ENCODE results near the gene LSS.

Gene LSS

DNA sequence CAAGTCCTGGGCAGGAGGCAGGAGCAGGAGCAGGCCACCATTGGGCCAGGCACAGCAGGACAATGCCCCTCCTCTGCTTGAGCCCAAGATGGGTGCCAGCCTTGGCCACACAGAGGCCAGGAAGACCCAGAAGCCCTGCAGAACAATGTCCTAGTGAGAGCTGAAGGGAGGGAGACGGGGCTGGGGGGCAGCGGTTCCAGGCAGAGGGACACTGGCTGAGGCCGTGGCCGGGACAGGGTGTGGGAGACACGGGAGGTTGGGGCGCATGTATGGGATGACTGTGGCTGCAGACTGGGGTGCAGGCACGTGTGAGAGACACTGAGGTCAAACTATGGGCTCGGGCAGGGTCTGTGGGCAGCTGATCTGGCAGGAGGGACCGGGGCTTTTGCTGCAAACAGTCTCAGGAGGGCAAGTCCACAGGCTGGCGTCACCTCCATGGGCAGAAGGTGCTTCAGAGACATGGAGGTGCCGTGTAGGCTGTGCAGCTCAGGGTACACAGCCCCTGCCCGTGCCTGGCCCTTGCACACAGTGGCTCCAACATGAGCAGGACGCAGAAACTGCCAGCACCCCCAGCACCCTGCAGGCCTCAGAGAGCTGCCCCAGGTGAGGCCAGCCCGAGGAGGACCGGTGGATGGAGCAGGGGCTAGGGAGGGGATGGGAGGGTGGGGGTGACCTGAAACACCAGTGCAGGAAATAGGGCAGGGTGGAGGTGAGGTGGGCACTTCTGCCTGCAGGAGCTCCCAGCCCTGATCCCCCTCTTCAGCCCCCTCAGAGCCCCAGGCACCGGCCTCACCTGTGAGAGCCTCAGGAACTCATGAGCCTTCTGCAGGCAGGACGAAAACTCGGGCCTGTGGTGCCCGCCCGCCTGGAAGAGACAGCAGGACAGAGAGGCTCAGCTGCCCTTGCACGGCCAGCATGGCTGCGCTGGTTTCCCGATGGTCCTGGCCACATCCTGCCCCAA is 19.5 kb downstream of the LSS start:
- Histone ChIP-seq H3K9ac (ENCODE audit: low read depth, low read length, poor library complexity, severe bottlenecking) (no peak overlapping the region), H3F3A (ENCODE audit: low read depth) (no peaks in the 10 kb centered on the region), H3K4me3 (ENCODE audit: low read length, poor library complexity, severe bottlenecking) (no peak overlapping the region), H2AFZ (ENCODE audit: low read length) (no peak overlapping the region), H4K20me1 (ENCODE audit: insufficient read depth, low read length, poor library complexity, severe bottlenecking) (peaks cover 2% of the 10 kb centered on the region), H3K79me2 (ENCODE audit: insufficient read depth, low read length) (no peaks in the 10 kb centered on the region), H3K36me3 (ENCODE audit: insufficient read depth, low read length) (peaks cover 68% of the 10 kb centered on the region; the same call in 1 of the 2 replicates), H3K27me3 (ENCODE audit: insufficient read depth, low read length, poor library complexity, severe bottlenecking) (no peaks in the 10 kb centered on the region), H3K4me2 (ENCODE audit: low read depth, low read length, poor library complexity, severe bottlenecking) (no peak overlapping the region), H3K9me2 (replicated peaks; ENCODE audit: low read depth, low read length) (no peaks in the 10 kb centered on the region), H3K9me3 (ENCODE audit: insufficient read depth, low read depth, low read length) (no peaks in the 10 kb centered on the region), H3K4me1 (ENCODE audit: insufficient read depth, low read length, poor library complexity, severe bottlenecking) (no peaks in the 10 kb centered on the region)
- TF ChIP-seq, protein P1, sequence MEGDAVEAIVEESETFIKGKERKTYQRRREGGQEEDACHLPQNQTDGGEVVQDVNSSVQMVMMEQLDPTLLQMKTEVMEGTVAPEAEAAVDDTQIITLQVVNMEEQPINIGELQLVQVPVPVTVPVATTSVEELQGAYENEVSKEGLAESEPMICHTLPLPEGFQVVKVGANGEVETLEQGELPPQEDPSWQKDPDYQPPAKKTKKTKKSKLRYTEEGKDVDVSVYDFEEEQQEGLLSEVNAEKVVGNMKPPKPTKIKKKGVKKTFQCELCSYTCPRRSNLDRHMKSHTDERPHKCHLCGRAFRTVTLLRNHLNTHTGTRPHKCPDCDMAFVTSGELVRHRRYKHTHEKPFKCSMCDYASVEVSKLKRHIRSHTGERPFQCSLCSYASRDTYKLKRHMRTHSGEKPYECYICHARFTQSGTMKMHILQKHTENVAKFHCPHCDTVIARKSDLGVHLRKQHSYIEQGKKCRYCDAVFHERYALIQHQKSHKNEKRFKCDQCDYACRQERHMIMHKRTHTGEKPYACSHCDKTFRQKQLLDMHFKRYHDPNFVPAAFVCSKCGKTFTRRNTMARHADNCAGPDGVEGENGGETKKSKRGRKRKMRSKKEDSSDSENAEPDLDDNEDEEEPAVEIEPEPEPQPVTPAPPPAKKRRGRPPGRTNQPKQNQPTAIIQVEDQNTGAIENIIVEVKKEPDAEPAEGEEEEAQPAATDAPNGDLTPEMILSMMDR (conservative IDR thresholded peaks at IDR 0.05; ENCODE audit: low read length) = no peak
- no peak for TF ChIP-seq EZH2phosphoT487 (IDR thresholded peaks at IDR 0.05; ENCODE audit: borderline replicate concordance)

DNA sequence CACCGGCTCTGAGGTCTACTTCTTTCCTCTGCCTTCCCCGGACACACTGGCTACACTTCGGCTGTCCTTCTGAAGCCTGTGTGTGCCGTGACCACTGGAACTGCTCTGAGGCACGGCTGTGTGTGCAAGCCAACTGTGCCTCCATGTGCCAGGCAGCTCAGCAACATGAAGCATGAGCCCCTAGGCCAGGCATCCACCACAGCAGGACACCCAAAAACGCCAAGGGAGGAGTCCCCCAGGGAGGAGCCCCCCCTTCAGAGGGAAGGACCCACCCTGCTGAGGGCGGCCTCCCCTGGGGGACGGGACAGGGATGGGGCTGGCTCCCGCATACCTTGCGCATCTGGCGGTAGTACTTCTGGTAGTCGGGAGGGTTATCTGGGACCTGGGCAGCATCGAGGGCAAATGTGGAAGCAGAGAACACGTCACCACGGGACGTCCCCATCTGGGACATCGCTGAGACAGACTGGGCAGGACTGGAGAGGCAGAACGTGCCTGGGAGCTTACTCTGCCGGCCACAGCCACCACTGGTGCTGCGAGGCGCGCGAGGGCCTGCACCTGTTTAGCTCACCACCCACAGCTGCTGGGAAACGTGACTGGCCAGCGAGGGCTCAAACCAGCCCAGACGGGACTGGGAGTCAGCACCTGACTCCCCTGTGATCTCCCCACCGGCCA is 20.5 kb downstream of the LSS start:
- TF ChIP-seq EZH2phosphoT487 (IDR thresholded peaks at IDR 0.05; ENCODE audit: borderline replicate concordance) = no peak
- TF ChIP-seq, protein P1 (conservative IDR thresholded peaks at IDR 0.05; ENCODE audit: low read length) = no peak
- Histone ChIP-seq H3K79me2 (ENCODE audit: insufficient read depth, low read length) (no peaks in the 10 kb centered on the region), H3K9ac (ENCODE audit: low read depth, low read length, poor library complexity, severe bottlenecking) (no peak overlapping the region), H4K20me1 (ENCODE audit: insufficient read depth, low read length, poor library complexity, severe bottlenecking) (peaks cover 2% of the 10 kb centered on the region), H3K4me1 (ENCODE audit: insufficient read depth, low read length, poor library complexity, severe bottlenecking) (no peaks in the 10 kb centered on the region), H3K9me2 (replicated peaks; ENCODE audit: low read depth, low read length) (no peaks in the 10 kb centered on the region), H3K27me3 (ENCODE audit: insufficient read depth, low read length, poor library complexity, severe bottlenecking) (no peaks in the 10 kb centered on the region), H3F3A (ENCODE audit: low read depth) (no peaks in the 10 kb centered on the region), H2AFZ (ENCODE audit: low read length) (no peak overlapping the region), H3K9me3 (ENCODE audit: insufficient read depth, low read depth, low read length) (no peaks in the 10 kb centered on the region), H3K36me3 (ENCODE audit: insufficient read depth, low read length) (peaks cover 60% of the 10 kb centered on the region; the same call in 1 of the 2 replicates), H3K4me2 (ENCODE audit: low read depth, low read length, poor library complexity, severe bottlenecking) (no peak overlapping the region), H3K4me3 (ENCODE audit: low read length, poor library complexity, severe bottlenecking) (no peak overlapping the region)

DNA sequence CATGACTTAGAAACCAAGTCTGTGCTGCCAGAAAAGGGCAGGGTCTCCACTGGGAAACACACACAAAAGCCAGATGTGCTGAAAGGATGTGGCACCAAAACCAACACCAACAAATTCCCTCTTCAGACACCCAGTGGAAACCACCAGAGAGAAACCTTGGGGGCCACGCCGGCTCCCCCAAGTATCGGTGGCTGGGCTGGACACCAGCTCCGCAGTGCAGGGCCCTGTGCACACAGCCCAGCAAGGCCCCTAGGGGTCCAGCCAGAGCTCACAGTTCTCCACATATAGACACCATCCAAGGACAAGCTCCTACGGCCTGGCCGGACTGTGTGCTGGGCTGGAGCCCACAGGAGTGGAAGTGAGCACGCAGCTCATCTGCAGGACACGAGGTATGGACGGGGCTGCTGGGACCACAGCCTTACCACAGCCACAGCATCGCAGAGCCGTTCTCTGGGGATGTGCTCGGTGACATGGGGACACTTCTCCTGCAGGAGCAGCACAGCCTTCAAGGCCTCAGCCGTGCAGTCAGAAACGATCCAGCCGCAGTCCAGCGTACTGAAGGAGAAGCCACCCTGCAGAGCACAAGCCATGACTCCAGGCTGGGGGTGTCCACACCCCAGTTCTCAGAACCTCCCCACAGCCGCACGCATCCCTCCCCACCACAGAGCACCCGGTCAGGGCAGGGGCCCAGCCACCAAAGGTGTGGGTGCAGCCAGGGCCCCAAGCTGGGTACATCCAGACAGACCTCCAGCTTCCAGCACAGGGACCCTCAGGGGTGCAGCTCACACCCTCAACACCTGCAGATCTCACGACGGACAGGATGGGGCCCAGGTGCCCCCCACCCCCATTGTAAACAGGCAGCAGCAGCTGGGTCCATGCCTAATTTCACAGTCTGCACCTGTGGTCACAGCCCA is 21.3 kb downstream of the LSS start:
- Histone ChIP-seq H4K20me1 (ENCODE audit: insufficient read depth, low read length, poor library complexity, severe bottlenecking) (no peaks in the 10 kb centered on the region), H3K79me2 (ENCODE audit: insufficient read depth, low read length) (no peaks in the 10 kb centered on the region), H3K9me3 (ENCODE audit: insufficient read depth, low read depth, low read length) (no peaks in the 10 kb centered on the region), H3K9ac (ENCODE audit: low read depth, low read length, poor library complexity, severe bottlenecking) (no peak overlapping the region), H3K4me1 (ENCODE audit: insufficient read depth, low read length, poor library complexity, severe bottlenecking) (no peaks in the 10 kb centered on the region), H3K36me3 (ENCODE audit: insufficient read depth, low read length) (peaks cover 54% of the 10 kb centered on the region; the same call in 1 of the 2 replicates), H3K27me3 (ENCODE audit: insufficient read depth, low read length, poor library complexity, severe bottlenecking) (no peaks in the 10 kb centered on the region), H2AFZ (ENCODE audit: low read length) (no peak overlapping the region), H3F3A (ENCODE audit: low read depth) (no peaks in the 10 kb centered on the region), H3K4me3 (ENCODE audit: low read length, poor library complexity, severe bottlenecking) (no peak overlapping the region), H3K4me2 (ENCODE audit: low read depth, low read length, poor library complexity, severe bottlenecking) (no peak overlapping the region), H3K9me2 (replicated peaks; ENCODE audit: low read depth, low read length) (no peaks in the 10 kb centered on the region)
- no peak for TF ChIP-seq EZH2phosphoT487 (IDR thresholded peaks at IDR 0.05; ENCODE audit: borderline replicate concordance)
